ENCODE results near the gene FAM180B.

DNA sequence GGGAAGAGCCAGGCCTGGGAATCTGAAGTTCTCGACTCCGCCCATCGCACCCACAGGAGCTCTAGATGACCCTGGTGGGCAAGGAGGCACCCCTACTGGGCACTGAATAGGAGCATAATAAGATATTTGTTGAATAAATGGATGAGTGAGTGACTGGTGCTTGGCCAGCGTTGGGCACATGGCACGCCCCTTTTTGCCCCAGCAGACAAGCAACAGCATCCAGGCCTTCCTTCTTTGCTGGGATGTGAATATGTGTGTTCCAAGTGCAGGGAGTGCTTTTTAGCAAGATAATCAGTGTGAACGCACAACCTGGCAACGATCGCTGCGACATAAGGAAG, 33.1 kb upstream of the FAM180B start:
- TF ChIP-seq, protein P1, sequence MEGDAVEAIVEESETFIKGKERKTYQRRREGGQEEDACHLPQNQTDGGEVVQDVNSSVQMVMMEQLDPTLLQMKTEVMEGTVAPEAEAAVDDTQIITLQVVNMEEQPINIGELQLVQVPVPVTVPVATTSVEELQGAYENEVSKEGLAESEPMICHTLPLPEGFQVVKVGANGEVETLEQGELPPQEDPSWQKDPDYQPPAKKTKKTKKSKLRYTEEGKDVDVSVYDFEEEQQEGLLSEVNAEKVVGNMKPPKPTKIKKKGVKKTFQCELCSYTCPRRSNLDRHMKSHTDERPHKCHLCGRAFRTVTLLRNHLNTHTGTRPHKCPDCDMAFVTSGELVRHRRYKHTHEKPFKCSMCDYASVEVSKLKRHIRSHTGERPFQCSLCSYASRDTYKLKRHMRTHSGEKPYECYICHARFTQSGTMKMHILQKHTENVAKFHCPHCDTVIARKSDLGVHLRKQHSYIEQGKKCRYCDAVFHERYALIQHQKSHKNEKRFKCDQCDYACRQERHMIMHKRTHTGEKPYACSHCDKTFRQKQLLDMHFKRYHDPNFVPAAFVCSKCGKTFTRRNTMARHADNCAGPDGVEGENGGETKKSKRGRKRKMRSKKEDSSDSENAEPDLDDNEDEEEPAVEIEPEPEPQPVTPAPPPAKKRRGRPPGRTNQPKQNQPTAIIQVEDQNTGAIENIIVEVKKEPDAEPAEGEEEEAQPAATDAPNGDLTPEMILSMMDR (IDR thresholded peaks at IDR 0.05; ENCODE audit: insufficient read depth, low read length, poor library complexity, severe bottlenecking): no peak
- TF ChIP-seq EZH2phosphoT487 (conservative IDR thresholded peaks at IDR 0.05; ENCODE audit: low read length): no peak
